ENCODE data around the gene KCNJ13. TPM values are rescaled to one million over a fixed set of nuclear protein-coding genes. Genes with fewer than 3 reads are reported as not detected.

Gene KCNJ13
- not detected in 2 replicates for total RNA-seq

GRCh38 chr2:232776435-232776834 lies at the start of gene KCNJ13:
KCNJ13 (minus strand) TSS chr2:232776565; CDS start chr2:232771362, 5,203 bp downstream.

Other genes starting within 250 kb of the KCNJ13 start
- gene CHRNG, start 236.9 kb downstream of the KCNJ13 start, total RNA-seq, result not detected in 2 replicates
- gene TIGD1, start 226.0 kb downstream of the KCNJ13 start, total RNA-seq, result 0.97 and 3.6 TPM in 2 replicates
- gene EIF4E2, start 225.9 kb downstream of the KCNJ13 start, total RNA-seq, result 73.9 and 92.2 TPM in 2 replicates
- 0.18 and 2.1 TPM in 2 replicates for gene EFHD1, start 143.0 kb downstream of the KCNJ13 start, total RNA-seq
- 38.4 and 48.4 TPM in 2 replicates for gene GIGYF2, start 79.2 kb downstream of the KCNJ13 start, total RNA-seq
- gene SNORC, start 93.7 kb upstream of the KCNJ13 start, total RNA-seq, result not detected in 2 replicates
- 0.32 and 0.72 TPM in 2 replicates for gene NGEF, start 236.7 kb upstream of the KCNJ13 start, total RNA-seq